ENCODE measurements around the gene MXI1. TPM values are rescaled to one million over a fixed set of nuclear protein-coding genes. Genes with fewer than 3 reads are reported as not detected.
A peak's percentile ranks its signal among the peaks of the same experiment; 100 is the strongest.

The MXI1 gene
- total RNA-seq, 2 donors from 2014 or later: 31.3 to 55.4 TPM

DNA sequence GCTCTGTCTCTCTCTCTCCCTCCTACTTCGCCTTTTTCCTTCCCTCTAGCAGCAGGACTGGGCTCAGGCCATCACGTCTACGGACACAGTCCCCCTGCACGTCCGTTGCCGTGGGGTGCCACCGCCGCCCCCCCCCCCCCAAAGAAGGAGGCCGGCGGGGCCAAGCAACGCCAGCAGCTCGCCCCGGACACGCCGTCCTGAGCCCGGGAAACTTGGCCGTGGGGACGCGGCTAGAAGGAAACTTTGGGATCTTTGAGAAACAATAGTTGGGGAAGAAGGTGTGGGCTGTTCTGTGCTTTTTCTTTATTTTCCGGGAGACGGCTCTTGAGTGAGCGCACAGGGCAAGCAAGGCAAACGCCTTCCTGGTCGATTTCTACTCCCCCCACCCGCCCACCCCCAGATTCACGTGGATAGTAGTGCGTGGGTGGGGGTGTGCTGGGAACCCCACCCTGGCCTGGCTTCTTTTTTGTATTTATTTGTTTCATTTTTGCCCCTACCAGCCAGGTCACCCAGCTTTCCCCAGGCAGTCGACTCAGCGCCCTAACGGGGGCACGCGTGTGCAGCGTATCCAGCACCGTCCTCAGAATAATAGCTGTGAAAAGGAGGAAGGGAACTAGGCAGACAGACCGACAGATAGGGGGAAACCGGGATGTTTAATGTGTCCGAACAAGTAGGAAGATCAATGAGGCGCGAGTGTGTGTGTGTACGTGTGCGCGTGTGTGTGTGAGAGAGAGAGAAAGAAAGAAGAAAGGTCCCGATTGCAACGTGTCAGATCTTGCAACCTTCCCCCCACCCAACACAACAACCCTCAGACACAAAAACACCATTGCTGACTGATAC, 1.4 kb downstream of the MXI1 start:
- peaks cover 8% of the 10 kb centered on the region for H3K4me1 ChIP-seq (ENCODE audit: control insufficient read depth, insufficient read depth, low read length)
- peaks cover 3% of the 10 kb centered on the region for H3K36me3 Mint-ChIP-seq (ENCODE audit: low read depth)
- no peaks in the 10 kb centered on the region for H3K9me3 Mint-ChIP-seq
- peak overlapping the region; percentile 84 for H3K4me3 Mint-ChIP-seq
- H3K27me3 ChIP-seq (ENCODE audit: control insufficient read depth, insufficient read depth, low read length, poor library complexity, severe bottlenecking): peaks cover 42% of the 10 kb centered on the region
- TF ChIP-seq, protein P1, sequence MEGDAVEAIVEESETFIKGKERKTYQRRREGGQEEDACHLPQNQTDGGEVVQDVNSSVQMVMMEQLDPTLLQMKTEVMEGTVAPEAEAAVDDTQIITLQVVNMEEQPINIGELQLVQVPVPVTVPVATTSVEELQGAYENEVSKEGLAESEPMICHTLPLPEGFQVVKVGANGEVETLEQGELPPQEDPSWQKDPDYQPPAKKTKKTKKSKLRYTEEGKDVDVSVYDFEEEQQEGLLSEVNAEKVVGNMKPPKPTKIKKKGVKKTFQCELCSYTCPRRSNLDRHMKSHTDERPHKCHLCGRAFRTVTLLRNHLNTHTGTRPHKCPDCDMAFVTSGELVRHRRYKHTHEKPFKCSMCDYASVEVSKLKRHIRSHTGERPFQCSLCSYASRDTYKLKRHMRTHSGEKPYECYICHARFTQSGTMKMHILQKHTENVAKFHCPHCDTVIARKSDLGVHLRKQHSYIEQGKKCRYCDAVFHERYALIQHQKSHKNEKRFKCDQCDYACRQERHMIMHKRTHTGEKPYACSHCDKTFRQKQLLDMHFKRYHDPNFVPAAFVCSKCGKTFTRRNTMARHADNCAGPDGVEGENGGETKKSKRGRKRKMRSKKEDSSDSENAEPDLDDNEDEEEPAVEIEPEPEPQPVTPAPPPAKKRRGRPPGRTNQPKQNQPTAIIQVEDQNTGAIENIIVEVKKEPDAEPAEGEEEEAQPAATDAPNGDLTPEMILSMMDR (conservative IDR thresholded peaks at IDR 0.05): no peak
- H3K4me1 Mint-ChIP-seq: peaks cover 33% of the 10 kb centered on the region
- 1 to 2% methylated on average over 16 to 35 of the region's 44 CpGs for WGBS, 2 experiments (ENCODE audit: insufficient coverage in 1 of 2, insufficient read length in 1 of 2)
- H3K36me3 ChIP-seq (ENCODE audit: control insufficient read depth, insufficient read depth, low read length): no peaks in the 10 kb centered on the region
- peak overlapping the region; percentile 90 for H3K27ac Mint-ChIP-seq
- H3K27ac ChIP-seq (ENCODE audit: low read depth, low read length): peak overlapping the region; percentile 49
- H3K9me3 ChIP-seq (ENCODE audit: control insufficient read depth, low read length): no peaks in the 10 kb centered on the region
- DNase-seq: peak; percentile 70
- peak overlapping the region; percentile 66 for H3K9ac ChIP-seq (ENCODE audit: extremely low read depth, low read length, poor library complexity, severe bottlenecking)
- peaks cover 67% of the 10 kb centered on the region for H3K27me3 Mint-ChIP-seq (ENCODE audit: insufficient read depth)
- H3K4me3 ChIP-seq (ENCODE audit: low read length): peak overlapping the region; percentile 94

DNA sequence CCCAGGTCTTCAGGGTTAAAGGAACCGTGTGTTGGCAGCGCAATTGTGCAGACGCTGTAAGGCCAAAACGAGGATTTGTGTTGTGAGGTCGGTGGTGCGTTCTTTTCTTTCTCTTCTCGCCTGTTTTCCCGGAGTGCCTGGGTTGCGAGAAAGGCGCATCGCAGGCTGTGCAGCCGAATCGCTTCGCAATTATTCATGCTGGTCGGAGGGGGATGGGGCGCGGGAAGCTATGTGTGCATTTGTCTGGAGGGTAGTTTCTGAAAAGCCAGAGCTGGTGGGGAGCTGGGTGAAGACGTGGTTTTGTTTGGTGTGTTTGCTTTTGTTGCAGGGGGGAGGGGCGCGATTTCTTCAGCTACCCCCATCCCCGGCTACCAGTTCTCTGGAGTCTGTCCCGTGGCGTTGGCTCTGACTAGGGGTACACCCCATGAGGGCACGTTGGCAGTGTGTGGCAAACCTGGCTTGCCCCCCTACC, 2.1 kb downstream of the MXI1 start:
- Mint-ChIP-seq H3K4me3 (peak overlapping the region; percentile 84), H3K4me1 (peaks cover 29% of the 10 kb centered on the region), H3K36me3 (ENCODE audit: low read depth) (peaks cover 3% of the 10 kb centered on the region), H3K27ac (peak overlapping the region; percentile 88), H3K27me3 (ENCODE audit: insufficient read depth) (peaks cover 64% of the 10 kb centered on the region), H3K9me3 (no peaks in the 10 kb centered on the region)
- peak; percentile 77 for DNase-seq
- TF ChIP-seq, protein P1 (conservative IDR thresholded peaks at IDR 0.05): no peak
- peak overlapping the region; percentile 49 for H3K27ac ChIP-seq (ENCODE audit: low read depth, low read length)
- H3K9ac ChIP-seq (ENCODE audit: extremely low read depth, low read length, poor library complexity, severe bottlenecking): peak overlapping the region; percentile 66
- H3K27me3 ChIP-seq (ENCODE audit: control insufficient read depth, insufficient read depth, low read length, poor library complexity, severe bottlenecking): peaks cover 38% of the 10 kb centered on the region
- peaks cover 8% of the 10 kb centered on the region for H3K4me1 ChIP-seq (ENCODE audit: control insufficient read depth, insufficient read depth, low read length)
- no peaks in the 10 kb centered on the region for H3K9me3 ChIP-seq (ENCODE audit: control insufficient read depth, low read length)
- H3K36me3 ChIP-seq (ENCODE audit: control insufficient read depth, insufficient read depth, low read length): no peaks in the 10 kb centered on the region
- 0% methylated on average over 5 to 22 of the region's 24 CpGs for WGBS, 2 experiments (ENCODE audit: insufficient coverage in 1 of 2, insufficient read length in 1 of 2)
- peak overlapping the region; percentile 94 for H3K4me3 ChIP-seq (ENCODE audit: low read length)

DNA sequence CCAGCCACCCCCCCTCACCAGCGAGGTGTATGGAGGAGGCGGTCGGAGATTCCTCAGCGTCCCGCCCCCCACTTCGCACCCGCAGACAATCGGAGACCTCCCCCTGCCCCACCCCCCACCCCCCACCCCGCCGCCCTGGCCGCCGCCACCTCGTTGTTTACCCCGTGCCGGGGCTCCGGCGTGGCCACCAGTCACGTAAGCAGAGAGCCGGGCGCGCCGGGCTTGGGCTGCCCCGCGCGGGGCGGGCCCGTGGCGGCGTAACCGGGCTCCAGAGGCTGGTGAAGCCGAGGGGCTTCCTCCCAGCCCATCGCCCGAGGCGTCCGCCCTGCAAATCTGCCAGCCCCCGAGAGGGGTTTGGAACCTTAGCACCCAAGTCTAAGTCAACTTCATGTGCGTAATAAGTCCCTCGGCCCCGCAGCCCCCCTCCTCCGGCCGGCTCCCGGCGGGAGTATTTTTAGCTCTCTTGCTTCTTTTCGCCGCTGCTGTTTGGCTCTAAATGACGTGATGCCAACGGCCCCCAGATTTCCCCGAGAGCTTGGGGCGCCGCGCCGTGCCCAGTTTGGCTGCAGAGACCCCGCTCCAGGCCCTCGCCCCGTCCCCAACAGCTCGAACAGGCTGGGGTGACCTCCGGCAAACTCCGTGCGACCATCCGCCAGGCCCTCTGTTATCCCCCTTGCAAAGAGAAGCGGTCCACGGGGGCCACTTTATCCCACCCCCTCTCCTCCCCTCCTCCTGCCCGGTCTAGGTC, 2.7 kb downstream of the MXI1 start:
- Mint-ChIP-seq H3K4me1 (peaks cover 26% of the 10 kb centered on the region), H3K4me3 (peak overlapping the region; percentile 84), H3K27ac (peak overlapping the region; percentile 97), H3K27me3 (ENCODE audit: insufficient read depth) (peaks cover 57% of the 10 kb centered on the region), H3K9me3 (no peaks in the 10 kb centered on the region), H3K36me3 (ENCODE audit: low read depth) (peaks cover 3% of the 10 kb centered on the region)
- 1% methylated on average over 11 to 51 of the region's 63 CpGs for WGBS, 2 experiments (ENCODE audit: insufficient coverage in 1 of 2, insufficient read length in 1 of 2)
- Histone ChIP-seq H3K9me3 (ENCODE audit: control insufficient read depth, low read length) (no peaks in the 10 kb centered on the region), H3K4me3 (ENCODE audit: low read length) (peak overlapping the region; percentile 94), H3K4me1 (ENCODE audit: control insufficient read depth, insufficient read depth, low read length) (peaks cover 8% of the 10 kb centered on the region), H3K9ac (ENCODE audit: extremely low read depth, low read length, poor library complexity, severe bottlenecking) (peak overlapping the region; percentile 85), H3K27ac (ENCODE audit: low read depth, low read length) (peak overlapping the region; percentile 95), H3K27me3 (ENCODE audit: control insufficient read depth, insufficient read depth, low read length, poor library complexity, severe bottlenecking) (peaks cover 32% of the 10 kb centered on the region), H3K36me3 (ENCODE audit: control insufficient read depth, insufficient read depth, low read length) (no peaks in the 10 kb centered on the region)
- DNase-seq: peak; percentile 78
- TF ChIP-seq, protein P1 (conservative IDR thresholded peaks at IDR 0.05): no peak
